ENCODE measurements around the gene FCRLA. TPM values are rescaled to one million over a fixed set of nuclear protein-coding genes. Genes with fewer than 3 reads are reported as not detected.

Gene FCRLA
- polyA plus RNA-seq, 1 of the 3 experiments (the other 2 are of a cell fraction) = 0.13 TPM

DNA sequence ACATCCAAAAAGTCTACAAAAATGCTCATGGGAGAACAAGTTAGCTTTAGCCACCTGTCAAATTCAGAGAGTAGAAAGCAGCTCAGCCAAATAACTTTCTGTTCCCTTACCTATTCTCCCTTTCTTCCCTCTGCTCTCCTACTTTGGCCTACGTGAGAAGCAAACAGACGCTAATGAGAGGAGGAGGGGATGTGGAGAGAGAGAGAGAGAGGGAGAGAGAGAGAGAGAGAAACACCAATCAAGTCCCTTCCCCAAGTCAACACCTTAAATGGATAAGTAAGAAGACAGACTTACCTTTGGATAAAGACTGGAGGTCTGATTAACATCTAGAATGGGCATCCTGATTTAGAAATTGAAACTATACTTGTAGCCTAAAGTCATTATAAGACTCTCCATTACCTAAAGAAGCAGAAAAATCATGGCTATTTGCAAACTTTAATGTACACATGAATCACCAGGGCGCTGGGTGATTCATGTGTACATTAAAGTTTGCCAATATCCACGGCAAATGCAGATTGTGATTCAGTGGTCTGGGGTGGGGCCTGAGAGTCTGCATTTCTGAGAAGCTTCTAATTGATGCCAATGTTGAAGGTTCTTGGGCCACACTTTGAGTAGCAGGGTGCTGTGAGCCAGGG is 29.4 kb downstream of the FCRLA start (continued):
- TF ChIP-seq, protein P1, sequence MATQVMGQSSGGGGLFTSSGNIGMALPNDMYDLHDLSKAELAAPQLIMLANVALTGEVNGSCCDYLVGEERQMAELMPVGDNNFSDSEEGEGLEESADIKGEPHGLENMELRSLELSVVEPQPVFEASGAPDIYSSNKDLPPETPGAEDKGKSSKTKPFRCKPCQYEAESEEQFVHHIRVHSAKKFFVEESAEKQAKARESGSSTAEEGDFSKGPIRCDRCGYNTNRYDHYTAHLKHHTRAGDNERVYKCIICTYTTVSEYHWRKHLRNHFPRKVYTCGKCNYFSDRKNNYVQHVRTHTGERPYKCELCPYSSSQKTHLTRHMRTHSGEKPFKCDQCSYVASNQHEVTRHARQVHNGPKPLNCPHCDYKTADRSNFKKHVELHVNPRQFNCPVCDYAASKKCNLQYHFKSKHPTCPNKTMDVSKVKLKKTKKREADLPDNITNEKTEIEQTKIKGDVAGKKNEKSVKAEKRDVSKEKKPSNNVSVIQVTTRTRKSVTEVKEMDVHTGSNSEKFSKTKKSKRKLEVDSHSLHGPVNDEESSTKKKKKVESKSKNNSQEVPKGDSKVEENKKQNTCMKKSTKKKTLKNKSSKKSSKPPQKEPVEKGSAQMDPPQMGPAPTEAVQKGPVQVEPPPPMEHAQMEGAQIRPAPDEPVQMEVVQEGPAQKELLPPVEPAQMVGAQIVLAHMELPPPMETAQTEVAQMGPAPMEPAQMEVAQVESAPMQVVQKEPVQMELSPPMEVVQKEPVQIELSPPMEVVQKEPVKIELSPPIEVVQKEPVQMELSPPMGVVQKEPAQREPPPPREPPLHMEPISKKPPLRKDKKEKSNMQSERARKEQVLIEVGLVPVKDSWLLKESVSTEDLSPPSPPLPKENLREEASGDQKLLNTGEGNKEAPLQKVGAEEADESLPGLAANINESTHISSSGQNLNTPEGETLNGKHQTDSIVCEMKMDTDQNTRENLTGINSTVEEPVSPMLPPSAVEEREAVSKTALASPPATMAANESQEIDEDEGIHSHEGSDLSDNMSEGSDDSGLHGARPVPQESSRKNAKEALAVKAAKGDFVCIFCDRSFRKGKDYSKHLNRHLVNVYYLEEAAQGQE (IDR thresholded peaks at IDR 0.05; ENCODE audit: low read depth, low read length) = no peak
- no peak for TF ChIP-seq TCF12 (IDR thresholded peaks at IDR 0.05)
- TF ChIP-seq, protein P2, sequence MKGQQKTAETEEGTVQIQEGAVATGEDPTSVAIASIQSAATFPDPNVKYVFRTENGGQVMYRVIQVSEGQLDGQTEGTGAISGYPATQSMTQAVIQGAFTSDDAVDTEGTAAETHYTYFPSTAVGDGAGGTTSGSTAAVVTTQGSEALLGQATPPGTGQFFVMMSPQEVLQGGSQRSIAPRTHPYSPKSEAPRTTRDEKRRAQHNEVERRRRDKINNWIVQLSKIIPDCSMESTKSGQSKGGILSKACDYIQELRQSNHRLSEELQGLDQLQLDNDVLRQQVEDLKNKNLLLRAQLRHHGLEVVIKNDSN (IDR thresholded peaks at IDR 0.05; ENCODE audit: borderline replicate concordance, low read depth) = no peak
- TF ChIP-seq RCOR1 (IDR thresholded peaks at IDR 0.05; ENCODE audit: low read length) = no peak
- TF ChIP-seq GATA2 (CRISPR knock-in tag; IDR thresholded peaks at IDR 0.05) = no peak
- TF ChIP-seq, protein P3, sequence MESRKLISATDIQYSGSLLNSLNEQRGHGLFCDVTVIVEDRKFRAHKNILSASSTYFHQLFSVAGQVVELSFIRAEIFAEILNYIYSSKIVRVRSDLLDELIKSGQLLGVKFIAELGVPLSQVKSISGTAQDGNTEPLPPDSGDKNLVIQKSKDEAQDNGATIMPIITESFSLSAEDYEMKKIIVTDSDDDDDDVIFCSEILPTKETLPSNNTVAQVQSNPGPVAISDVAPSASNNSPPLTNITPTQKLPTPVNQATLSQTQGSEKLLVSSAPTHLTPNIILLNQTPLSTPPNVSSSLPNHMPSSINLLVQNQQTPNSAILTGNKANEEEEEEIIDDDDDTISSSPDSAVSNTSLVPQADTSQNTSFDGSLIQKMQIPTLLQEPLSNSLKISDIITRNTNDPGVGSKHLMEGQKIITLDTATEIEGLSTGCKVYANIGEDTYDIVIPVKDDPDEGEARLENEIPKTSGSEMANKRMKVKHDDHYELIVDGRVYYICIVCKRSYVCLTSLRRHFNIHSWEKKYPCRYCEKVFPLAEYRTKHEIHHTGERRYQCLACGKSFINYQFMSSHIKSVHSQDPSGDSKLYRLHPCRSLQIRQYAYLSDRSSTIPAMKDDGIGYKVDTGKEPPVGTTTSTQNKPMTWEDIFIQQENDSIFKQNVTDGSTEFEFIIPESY (IDR thresholded peaks at IDR 0.05; ENCODE audit: borderline replicate concordance, low read depth) = no peak

DNA sequence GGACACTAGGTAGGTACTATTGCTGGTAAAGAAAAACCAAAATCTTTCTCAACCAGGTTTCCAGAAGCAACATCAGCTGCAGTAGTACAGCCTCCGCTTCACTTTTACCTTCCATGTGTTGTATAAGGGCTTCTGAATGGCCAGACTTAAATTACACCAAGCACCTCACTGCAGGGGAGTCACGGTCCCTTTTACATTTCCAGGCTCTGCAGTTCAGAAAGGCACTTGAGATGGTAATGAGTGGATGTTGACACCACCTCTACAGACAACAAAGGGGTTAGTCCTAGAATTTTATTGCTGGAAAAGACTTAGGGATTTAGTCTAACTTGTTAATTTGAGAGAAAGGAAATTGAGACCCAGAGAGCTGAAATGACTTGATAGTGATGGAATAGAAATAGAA is 30.6 kb downstream of the FCRLA start:
- peaks cover 14% of the 10 kb centered on the region for H3F3A ChIP-seq (replicated peaks; ENCODE audit: insufficient read depth)
- H3K4me1 ChIP-seq (ENCODE audit: control insufficient read depth in 1 of 2, insufficient read depth in 2 of 2, low read depth in 1 of 2, low read length in 1 of 2) = no peaks in the 10 kb centered on the region
- H3K4me2 ChIP-seq = no peak overlapping the region
- H3K4me3 ChIP-seq (ENCODE audit: low read depth in 2 of 2, low read length in 1 of 2) = no peak overlapping the region
- no peak overlapping the region for H2AFZ ChIP-seq (ENCODE audit: low read depth)
- H3K36me3 ChIP-seq (replicated peaks in 1 of 2; ENCODE audit: control insufficient read depth in 1 of 2, insufficient read depth in 2 of 2, low read length in 1 of 2) = no peaks in the 10 kb centered on the region
- CTCF ChIA-PET = interaction anchor here (1.1 to 5.0 kb wide), 5 partner anchors 10 to 250 kb away, joined by 4 to 62 read pairs (median 6); partner anchors contain the start of gene DUSP12
- no peaks in the 10 kb centered on the region for H3K79me2 ChIP-seq (ENCODE audit: insufficient read depth)
- 58% methylated on average over 2 of the region's 2 CpGs for WGBS (ENCODE audit: low lambda C conversion rate)
- no peaks in the 10 kb centered on the region for H3K9me3 ChIP-seq
- POLR2A ChIA-PET = no interaction called here
- H4K20me1 ChIP-seq (ENCODE audit: insufficient read depth) = no peaks in the 10 kb centered on the region
- no peak overlapping the region for H3K9ac ChIP-seq
- H3K27ac ChIP-seq (ENCODE audit: low read depth in 2 of 2, low read length in 1 of 2) = no peak overlapping the region
- TF ChIP-seq TEAD4 (IDR thresholded peaks at IDR 0.05; ENCODE audit: borderline replicate concordance, insufficient read depth) (no peak), FOXJ3 (CRISPR knock-in tag; IDR thresholded peaks at IDR 0.05) (no peak), YY1 (IDR thresholded peaks at IDR 0.05; ENCODE audit: low read depth) (no peak), CHD2 (IDR thresholded peaks at IDR 0.05; ENCODE audit: low read length, partially characterized antibody) (no peak)
- TF ChIP-seq, protein P4, sequence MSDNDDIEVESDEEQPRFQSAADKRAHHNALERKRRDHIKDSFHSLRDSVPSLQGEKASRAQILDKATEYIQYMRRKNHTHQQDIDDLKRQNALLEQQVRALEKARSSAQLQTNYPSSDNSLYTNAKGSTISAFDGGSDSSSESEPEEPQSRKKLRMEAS (IDR thresholded peaks at IDR 0.05; ENCODE audit: low read depth) = no peak
- TF ChIP-seq, protein P5, sequence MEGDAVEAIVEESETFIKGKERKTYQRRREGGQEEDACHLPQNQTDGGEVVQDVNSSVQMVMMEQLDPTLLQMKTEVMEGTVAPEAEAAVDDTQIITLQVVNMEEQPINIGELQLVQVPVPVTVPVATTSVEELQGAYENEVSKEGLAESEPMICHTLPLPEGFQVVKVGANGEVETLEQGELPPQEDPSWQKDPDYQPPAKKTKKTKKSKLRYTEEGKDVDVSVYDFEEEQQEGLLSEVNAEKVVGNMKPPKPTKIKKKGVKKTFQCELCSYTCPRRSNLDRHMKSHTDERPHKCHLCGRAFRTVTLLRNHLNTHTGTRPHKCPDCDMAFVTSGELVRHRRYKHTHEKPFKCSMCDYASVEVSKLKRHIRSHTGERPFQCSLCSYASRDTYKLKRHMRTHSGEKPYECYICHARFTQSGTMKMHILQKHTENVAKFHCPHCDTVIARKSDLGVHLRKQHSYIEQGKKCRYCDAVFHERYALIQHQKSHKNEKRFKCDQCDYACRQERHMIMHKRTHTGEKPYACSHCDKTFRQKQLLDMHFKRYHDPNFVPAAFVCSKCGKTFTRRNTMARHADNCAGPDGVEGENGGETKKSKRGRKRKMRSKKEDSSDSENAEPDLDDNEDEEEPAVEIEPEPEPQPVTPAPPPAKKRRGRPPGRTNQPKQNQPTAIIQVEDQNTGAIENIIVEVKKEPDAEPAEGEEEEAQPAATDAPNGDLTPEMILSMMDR (IDR thresholded peaks at IDR 0.05) = no peak
- DNase-seq = no peak
- H3K27me3 ChIP-seq (ENCODE audit: insufficient read depth) = no peaks in the 10 kb centered on the region
- no peaks in the 10 kb centered on the region for H3K9me2 ChIP-seq

Data from SK-N-SH (cell line).